SK-N-MC (cell line): ENCODE data around the gene ADAMTS17.

Experiments
- EZH2 ChIP-seq: fragments of 200-600 bp; sonication (generic); IDR thresholded peaks from one replicate; pipeline ENCODE4 v1.6.1; 2017; ENCODE audit warnings: antibody characterized with exemption
- FOXP2 ChIP-seq: optimal IDR thresholded peaks from 2 replicates; pipeline ENCODE3; 2011; ENCODE audit warnings: mild to moderate bottlenecking, moderate library complexity; ENCODE audit not compliant: insufficient read depth; ENCODE audit errors: extremely low read length, control extremely low read depth
- POLR2AphosphoS5 ChIP-seq: IDR thresholded peaks from 2 replicates; pipeline ENCODE4 v1.6.1; 2012; ENCODE audit warnings: mild to moderate bottlenecking, low read depth, low read length, borderline replicate concordance

DNA sequence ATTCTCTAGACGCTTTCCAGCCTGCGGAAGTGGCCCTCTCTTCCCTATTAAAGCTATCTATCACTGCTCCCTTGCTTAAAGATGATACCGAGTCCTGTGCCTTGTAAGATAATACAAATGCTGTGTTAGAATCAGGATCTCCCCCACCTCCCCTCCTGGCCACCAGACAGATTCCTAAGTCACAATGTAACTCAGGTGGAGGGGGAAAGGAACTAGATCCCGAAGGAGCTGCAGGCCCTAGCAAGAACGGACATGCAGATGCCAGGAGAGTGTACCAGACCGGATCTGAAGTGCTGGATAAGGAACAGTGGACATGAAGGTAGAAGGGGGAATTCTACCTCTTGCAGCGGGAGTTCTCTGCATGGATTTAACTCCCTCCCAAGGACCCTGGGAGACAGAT lies 377.8 kb downstream of the ADAMTS17 start:
- TF ChIP-seq POLR2AphosphoS5: no peak
- TF ChIP-seq EZH2: no peak
- no peak for TF ChIP-seq FOXP2
